GM19395 (cell line): ENCODE data around the gene ROM1.
"Not testable (repeated sequence)": the region's sequence is repeated elsewhere in the genome, so short reads cannot be mapped to it uniquely, and the experiment has no call there.

ENCODE experiments used
- ATAC-seq: cut with Tn5 transposase; IDR thresholded peaks from one replicate; pipeline ENCODE4 v1.9.1; 2021; ENCODE audit warnings: mild to moderate bottlenecking, moderate library complexity; ENCODE audit not compliant: unreplicated experiment

Gene ROM1

GRCh38 chr11:62585356-62585755 lies 27.7 kb upstream of the ROM1 start:
- ATAC-seq, result not testable (repeated sequence)

- no peak for ATAC-seq
Observed at GRCh38 chr11:62588966-62589637, 24.0 kb upstream of the ROM1 start.

GRCh38 chr11:62591448-62592145 lies 21.5 kb upstream of the ROM1 start, which contains the start of gene TUT1:
Gene TUT1 (minus strand): TSS chr11:62591523. CDS start chr11:62591485, 38 bp downstream.
- ATAC-seq, result peak; percentile 87

- ATAC-seq, result no peak
Observed at GRCh38 chr11:62592146-62592815, 20.8 kb upstream of the ROM1 start.

- ATAC-seq, result no peak
Observed at GRCh38 chr11:62592989-62593421, 20.1 kb upstream of the ROM1 start.

GRCh38 chr11:62593434-62594044 lies 19.5 kb upstream of the ROM1 start:
- no peak for ATAC-seq

- no peak for ATAC-seq
Observed at GRCh38 chr11:62595124-62595523, 17.9 kb upstream of the ROM1 start.

GRCh38 chr11:62599069-62599696 lies 13.9 kb upstream of the ROM1 start:
- peak; percentile 60 for ATAC-seq

GRCh38 chr11:62599901-62600300 lies 13.2 kb upstream of the ROM1 start:
- no peak for ATAC-seq

- ATAC-seq, result no peak
Observed at GRCh38 chr11:62600367-62601121, 12.5 kb upstream of the ROM1 start.

GRCh38 chr11:62601122-62601371 lies 12.0 kb upstream of the ROM1 start:
- ATAC-seq, result no peak

GRCh38 chr11:62601372-62602140 lies 11.5 kb upstream of the ROM1 start, which contains the start of gene MTA2:
Gene MTA2 (minus strand): TSS chr11:62601865. CDS start chr11:62601450, 415 bp downstream.
- peak; percentile 76 for ATAC-seq

GRCh38 chr11:62602141-62603071 lies 10.7 kb upstream of the ROM1 start:
- no peak for ATAC-seq

- no peak for ATAC-seq
Observed at GRCh38 chr11:62603072-62603408, 10.0 kb upstream of the ROM1 start.

GRCh38 chr11:62603776-62604299 lies 9.2 kb upstream of the ROM1 start:
- ATAC-seq, result no peak

- no peak for ATAC-seq
Observed at GRCh38 chr11:62604460-62605120, 8.5 kb upstream of the ROM1 start.

- ATAC-seq, result no peak
Observed at GRCh38 chr11:62605467-62605866, 7.6 kb upstream of the ROM1 start.

GRCh38 chr11:62605902-62606301 lies 7.2 kb upstream of the ROM1 start:
- ATAC-seq, result no peak
